ENCODE results near the gene PARL. TPM values are rescaled to one million over a fixed set of nuclear protein-coding genes. Genes with fewer than 3 reads are reported as not detected.

The PARL gene
- total and polyA plus RNA-seq, 2 experiments from 2014 or later = 44.6 to 99.9 TPM

DNA sequence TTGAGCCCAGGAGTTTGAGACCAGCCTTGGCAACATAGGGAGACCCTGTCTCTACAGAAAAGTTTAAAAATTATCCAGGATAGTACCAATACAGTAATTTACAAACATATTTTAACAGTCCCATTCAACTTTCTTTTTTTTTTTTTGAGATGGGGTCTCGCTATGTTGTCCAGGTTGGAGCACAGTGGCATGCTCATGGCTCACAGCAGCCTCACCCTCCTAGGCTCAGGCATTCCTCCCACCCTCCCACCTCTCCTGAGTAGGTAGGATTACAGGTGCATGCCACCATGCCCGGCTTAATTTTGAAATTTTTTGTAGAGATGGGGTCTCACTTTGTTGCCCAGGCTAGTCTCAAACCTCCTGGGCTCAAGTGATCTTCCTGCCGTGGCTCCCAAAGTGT is 46.8 kb downstream of the PARL start:
- Histone ChIP-seq H3K9me3 (ENCODE audit: low read depth) (no peaks in the 10 kb centered on the region), H3K4me1 (ENCODE audit: low read depth) (no peaks in the 10 kb centered on the region), H3K27me3 (no peaks in the 10 kb centered on the region), H3K36me3 (peaks cover 45% of the 10 kb centered on the region), H3K27ac (no peak overlapping the region), H3K4me3 (no peak overlapping the region)
- TF ChIP-seq CTCF (IDR thresholded peaks at IDR 0.05; ENCODE audit: low read depth, low read length) = no peak
- DNase-seq (ENCODE audit: low read depth in 1 of 2, low spot score in 1 of 2) = no peak

GRCh38 chr3:183837390-183837789 is 47.3 kb downstream of the PARL start:
- Histone ChIP-seq H3K9me3 (ENCODE audit: low read depth) (no peaks in the 10 kb centered on the region), H3K27me3 (no peaks in the 10 kb centered on the region), H3K4me3 (no peak overlapping the region), H3K27ac (no peak overlapping the region), H3K36me3 (peaks cover 49% of the 10 kb centered on the region), H3K4me1 (ENCODE audit: low read depth) (no peaks in the 10 kb centered on the region)
- no peak for DNase-seq (ENCODE audit: low read depth in 1 of 2, low spot score in 1 of 2)
- TF ChIP-seq CTCF (IDR thresholded peaks at IDR 0.05; ENCODE audit: low read depth, low read length) = no peak

DNA sequence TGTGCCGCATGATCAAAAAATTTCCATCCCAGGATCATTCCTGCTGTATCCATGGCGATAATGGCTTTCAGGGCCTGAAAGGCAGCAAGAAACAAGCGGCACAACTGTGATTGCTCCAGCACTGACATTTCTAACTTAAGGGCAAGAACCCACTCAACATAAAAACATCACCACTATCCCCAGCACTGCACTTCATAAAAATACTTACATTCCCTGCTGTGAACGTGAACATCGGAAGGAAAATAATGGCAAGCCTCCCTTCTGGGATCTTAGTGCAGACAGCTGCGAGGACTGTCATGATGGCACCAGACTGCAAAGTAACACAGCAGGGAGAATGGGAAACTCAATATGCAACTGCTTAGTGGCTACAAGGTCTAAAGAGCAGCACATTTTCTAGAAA is 51.2 kb downstream of the PARL start:
- no peak overlapping the region for H3K27ac ChIP-seq
- H3K36me3 ChIP-seq = peaks cover 19% of the 10 kb centered on the region
- DNase-seq (ENCODE audit: low read depth in 1 of 2, low spot score in 1 of 2) = no peak
- no peaks in the 10 kb centered on the region for H3K4me1 ChIP-seq (ENCODE audit: low read depth)
- TF ChIP-seq CTCF (IDR thresholded peaks at IDR 0.05; ENCODE audit: low read depth, low read length) = no peak
- H3K4me3 ChIP-seq = no peak overlapping the region
- no peaks in the 10 kb centered on the region for H3K9me3 ChIP-seq (ENCODE audit: low read depth)
- H3K27me3 ChIP-seq = no peaks in the 10 kb centered on the region

- no peak for TF ChIP-seq CTCF (IDR thresholded peaks at IDR 0.05; ENCODE audit: low read depth, low read length)
- Histone ChIP-seq H3K9me3 (ENCODE audit: low read depth) (no peaks in the 10 kb centered on the region), H3K36me3 (peaks cover 15% of the 10 kb centered on the region), H3K27me3 (no peaks in the 10 kb centered on the region), H3K27ac (no peak overlapping the region), H3K4me1 (ENCODE audit: low read depth) (no peaks in the 10 kb centered on the region), H3K4me3 (no peak overlapping the region)
- DNase-seq (ENCODE audit: low read depth in 1 of 2, low spot score in 1 of 2) = no peak
These were observed 54.5 kb downstream of the PARL start for GRCh38 chr3:183830187-183830586.

- peaks cover 15% of the 10 kb centered on the region for H3K36me3 ChIP-seq
- TF ChIP-seq CTCF (IDR thresholded peaks at IDR 0.05; ENCODE audit: low read depth, low read length) = no peak
- no peaks in the 10 kb centered on the region for H3K27me3 ChIP-seq
- no peaks in the 10 kb centered on the region for H3K9me3 ChIP-seq (ENCODE audit: low read depth)
- DNase-seq (ENCODE audit: low read depth in 1 of 2, low spot score in 1 of 2) = no peak
- H3K4me3 ChIP-seq = no peak overlapping the region
- H3K27ac ChIP-seq = no peak overlapping the region
- H3K4me1 ChIP-seq (ENCODE audit: low read depth) = peaks cover under 1% of the 10 kb centered on the region
These were observed 55.2 kb downstream of the PARL start for GRCh38 chr3:183829466-183829865.

DNA sequence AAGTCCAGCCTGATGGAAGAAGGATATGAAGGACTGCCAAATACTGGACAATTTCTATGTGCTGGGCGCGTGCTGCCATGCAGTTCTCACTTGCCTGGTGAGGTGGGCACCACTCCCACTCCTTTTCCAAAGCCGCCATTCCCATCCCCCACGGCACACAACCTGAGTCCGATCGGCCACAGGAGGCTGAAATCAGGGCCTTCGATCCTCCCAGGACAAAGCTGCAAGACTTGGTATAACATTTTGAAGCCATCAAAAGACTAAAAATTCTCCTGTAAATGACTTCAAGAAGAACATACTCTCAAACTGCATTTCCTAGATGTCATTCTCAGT is 56.2 kb downstream of the PARL start:
- H3K27me3 ChIP-seq = peaks cover 6% of the 10 kb centered on the region

More for the DNA sequence above, 56.2 kb downstream of the PARL start:
- Histone ChIP-seq H3K36me3 (peaks cover 14% of the 10 kb centered on the region), H3K4me3 (no peak overlapping the region), H3K27ac (no peak overlapping the region), H3K4me1 (ENCODE audit: low read depth) (peaks cover 10% of the 10 kb centered on the region), H3K9me3 (ENCODE audit: low read depth) (no peaks in the 10 kb centered on the region)
- no peak for DNase-seq (ENCODE audit: low read depth in 1 of 2, low spot score in 1 of 2)
- no peak for TF ChIP-seq CTCF (IDR thresholded peaks at IDR 0.05; ENCODE audit: low read depth, low read length)
